GM18907 (cell line): Measurements from ENCODE around the gene ST6GAL1.

Experiments used
- ATAC-seq: cut with Tn5 transposase; IDR thresholded peaks from one replicate; pipeline ENCODE4 v1.9.1; 2021; ENCODE audit warnings: mild to moderate bottlenecking, moderate library complexity; ENCODE audit not compliant: unreplicated experiment

Gene ST6GAL1

DNA sequence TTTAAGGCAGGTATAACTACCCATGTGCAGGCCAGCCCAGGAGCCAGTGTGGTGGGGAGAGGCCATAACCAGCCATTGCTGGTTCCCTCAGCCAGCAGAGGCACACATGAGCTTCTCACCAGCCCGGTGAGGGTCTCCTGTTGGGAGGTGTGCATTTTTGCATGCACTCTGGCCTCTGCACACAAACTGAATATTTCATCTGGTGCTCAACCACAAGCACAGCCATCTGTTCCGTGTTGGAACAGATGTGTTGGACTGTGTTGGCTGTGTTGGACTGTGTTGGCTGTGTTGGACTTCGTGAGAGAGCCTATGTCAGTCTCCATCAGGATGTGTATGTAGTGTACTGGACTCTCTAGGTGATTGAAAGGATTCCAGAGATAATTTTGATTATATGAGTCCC, 141.8 kb downstream of the ST6GAL1 start:
- no peak for ATAC-seq

- no peak for ATAC-seq
Observed at GRCh38 chr3:187072511-187072910, 142.2 kb downstream of the ST6GAL1 start.

GRCh38 chr3:187073581-187074098, 143.3 kb downstream of the ST6GAL1 start:
- ATAC-seq: no peak

DNA sequence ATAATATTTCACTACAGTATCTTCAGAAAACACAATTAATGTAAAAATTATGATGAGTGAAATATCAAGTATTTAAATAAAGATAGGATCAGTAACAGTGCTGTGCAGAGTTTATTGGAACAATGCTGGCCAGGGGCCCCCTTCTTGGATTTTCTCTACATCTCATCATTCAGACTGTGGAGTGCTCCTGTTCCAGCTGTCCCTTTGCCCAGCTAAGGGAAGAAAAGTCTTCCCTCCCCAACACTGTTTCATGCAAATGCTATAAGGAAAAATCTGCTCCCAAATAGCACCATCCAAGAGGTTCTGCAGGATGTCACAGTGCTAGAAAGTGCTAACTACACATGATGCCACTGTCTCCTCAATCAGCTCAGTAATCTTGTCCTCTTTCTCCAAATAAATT, 144.5 kb downstream of the ST6GAL1 start:
- ATAC-seq: no peak

GRCh38 chr3:187076297-187076696, 146.0 kb downstream of the ST6GAL1 start:
- no peak for ATAC-seq

GRCh38 chr3:187077085-187077484, 146.8 kb downstream of the ST6GAL1 start:
- no peak for ATAC-seq

DNA sequence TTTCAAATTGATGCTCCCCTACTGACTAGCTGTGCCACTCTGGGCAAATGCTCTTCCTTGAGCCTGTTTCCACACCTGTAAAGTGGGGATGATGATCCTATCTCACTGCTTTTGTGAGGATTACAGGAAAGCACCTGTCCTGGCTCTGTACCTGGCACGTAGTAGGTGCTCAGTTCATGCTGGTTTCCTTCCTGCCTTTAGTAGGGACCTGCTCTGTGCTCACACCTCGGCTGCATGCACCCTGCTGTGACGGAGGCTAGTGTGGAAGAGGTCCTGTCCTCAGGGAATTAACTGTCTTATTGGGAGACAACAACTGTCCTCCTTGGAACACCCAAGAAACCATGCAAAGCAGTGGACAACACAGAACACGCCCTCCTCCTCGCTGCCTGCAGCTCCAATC, 147.2 kb downstream of the ST6GAL1 start:
- no peak for ATAC-seq

GRCh38 chr3:187079090-187080022, 149.0 kb downstream of the ST6GAL1 start:
- ATAC-seq: no peak

- ATAC-seq: no peak
Observed at GRCh38 chr3:187080799-187081450, 150.6 kb downstream of the ST6GAL1 start.

DNA sequence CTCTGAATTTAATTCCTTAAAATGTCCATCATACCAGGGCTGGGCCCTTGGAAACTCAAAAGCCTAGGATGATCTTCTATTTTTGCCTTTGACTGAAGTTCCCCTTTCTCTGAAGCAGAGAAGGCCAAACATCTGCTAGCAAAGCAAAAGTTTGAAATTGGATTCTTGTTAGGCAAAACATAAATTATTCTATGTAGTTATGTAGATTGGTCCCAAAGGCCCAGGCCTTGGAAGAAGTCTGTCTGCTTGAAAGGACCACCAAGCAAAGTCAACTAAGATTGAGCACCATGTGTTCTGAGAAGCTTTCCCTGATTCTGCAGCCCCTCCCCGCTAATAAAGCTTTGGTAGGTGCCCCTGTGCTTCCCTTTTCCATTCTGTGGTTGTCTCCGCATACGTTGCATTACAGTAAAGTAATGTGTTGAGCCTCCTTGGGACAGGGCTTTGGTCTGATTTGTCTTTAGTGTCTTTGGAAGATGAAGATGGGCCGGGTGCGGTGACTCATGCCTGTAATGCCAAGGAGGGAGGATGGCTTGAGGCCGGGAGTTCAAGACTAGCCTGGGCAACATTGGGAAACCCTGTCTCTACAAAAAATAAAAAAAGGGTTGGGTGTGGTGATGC, 152.5 kb downstream of the ST6GAL1 start:
- no peak for ATAC-seq

GRCh38 chr3:187084126-187084525, 153.8 kb downstream of the ST6GAL1 start:
- ATAC-seq: no peak

DNA sequence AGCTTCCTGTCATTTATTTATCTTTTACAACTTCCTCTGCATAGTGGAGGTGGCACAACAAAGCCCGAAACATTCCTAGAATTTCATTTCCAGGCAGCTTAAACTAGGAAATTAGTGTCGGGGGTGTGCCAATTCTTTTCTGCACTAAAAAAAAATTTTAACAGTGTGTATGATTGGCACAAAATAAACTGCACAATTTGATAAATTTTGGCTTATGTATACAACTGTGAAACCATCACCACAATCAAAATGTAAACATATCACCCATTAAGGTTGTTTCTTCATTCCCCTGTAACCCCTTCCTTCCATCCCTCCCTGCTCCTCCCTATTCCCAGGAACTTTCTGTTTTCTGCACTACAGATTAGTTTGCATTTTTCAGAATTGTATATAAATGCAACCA, 154.3 kb downstream of the ST6GAL1 start:
- ATAC-seq: no peak

DNA sequence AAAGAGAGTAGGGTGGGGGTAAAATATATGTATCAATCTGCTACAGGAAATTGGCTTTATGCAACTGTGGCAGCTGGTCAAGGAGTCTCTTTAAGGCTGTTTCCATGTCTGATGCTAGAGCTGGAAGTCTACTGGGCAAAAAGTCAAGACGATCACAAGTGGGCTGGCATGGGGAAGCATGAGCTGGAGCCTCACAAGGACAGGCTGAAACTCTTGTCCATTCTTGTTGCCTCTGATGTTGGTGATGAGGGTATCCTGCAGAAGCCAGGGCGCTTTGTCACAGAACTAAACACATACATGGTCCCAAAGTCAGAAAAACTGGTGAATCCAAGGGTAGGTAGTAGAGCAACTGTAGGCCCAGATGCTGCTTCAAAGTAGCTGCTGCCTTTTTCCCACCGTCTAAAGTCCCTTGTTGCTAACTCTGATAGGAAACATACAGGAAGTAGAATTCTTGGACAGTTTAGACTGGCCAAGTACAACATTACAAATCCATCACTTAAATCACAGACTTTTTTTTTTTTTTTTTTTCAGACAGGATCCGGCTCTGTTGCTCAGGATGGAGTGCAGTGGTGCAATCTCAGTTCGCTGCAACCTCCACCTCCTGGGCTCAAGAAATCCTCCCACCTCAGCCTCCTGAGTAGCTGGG, 154.8 kb downstream of the ST6GAL1 start:
- no peak for ATAC-seq

- ATAC-seq: no peak
Observed at GRCh38 chr3:187085933-187086332, 155.6 kb downstream of the ST6GAL1 start.

- no peak for ATAC-seq
Observed at GRCh38 chr3:187086831-187087230, 156.5 kb downstream of the ST6GAL1 start.

GRCh38 chr3:187088701-187089100, 158.4 kb downstream of the ST6GAL1 start:
- no peak for ATAC-seq

GRCh38 chr3:187093320-187093719, 163.0 kb downstream of the ST6GAL1 start:
- no peak for ATAC-seq

GRCh38 chr3:187098923-187099512, 168.7 kb downstream of the ST6GAL1 start:
- ATAC-seq: no peak

DNA sequence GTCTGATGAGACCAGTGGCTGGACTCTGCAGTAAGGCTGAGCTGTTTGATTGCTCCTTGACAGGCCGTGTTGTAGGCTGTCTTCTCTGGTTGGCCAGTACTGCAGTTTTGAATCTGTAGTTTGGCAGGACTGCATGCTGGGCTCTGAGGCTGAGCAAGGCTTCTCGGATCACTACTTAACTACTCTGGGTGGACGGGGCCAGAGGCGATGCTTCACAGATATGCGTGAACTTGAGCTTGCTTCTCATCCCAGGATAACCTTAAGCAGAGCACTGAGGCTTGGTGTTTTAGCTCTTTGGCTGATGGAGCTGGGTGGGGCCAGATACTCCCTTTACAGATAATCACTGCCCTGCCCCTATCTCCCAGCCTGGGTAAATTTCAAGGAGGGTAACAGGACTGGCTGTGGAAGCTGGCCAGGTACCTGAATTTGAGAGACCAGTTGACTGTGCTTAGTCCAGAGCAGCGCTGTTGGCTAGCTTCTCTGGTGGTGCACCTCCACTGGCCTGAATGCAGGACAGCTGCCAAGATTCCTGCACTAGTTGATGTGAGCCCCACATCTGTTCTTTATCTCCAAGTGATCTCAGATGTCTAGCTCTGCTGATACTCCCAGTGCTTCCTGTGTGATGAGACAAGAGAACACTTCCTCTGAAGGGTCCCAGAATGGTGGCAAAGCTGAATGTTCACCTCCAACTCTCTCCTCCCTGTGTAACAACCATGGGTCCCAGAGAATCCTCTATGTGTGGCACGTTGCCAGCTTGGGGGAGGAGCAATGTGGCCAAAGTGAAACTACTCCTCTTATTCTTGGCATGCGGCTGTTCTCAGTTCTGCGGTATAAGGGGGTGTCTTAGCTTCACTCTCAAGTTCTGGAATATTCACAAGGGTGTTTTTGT, 171.1 kb downstream of the ST6GAL1 start:
- peak; percentile 63 for ATAC-seq
